Esophagus squamous epithelium (tissue), 5 donors: ENCODE results near the gene TMEM200C. TPM values are rescaled to one million over a fixed set of nuclear protein-coding genes. Genes with fewer than 3 reads are reported as not detected.

Experiments
- DNase-seq: peaks from one replicate; lab custom pipeline; 2025; lab: John Stamatoyannopoulos, UW
- H3K27ac ChIP-seq, 4 donors: fragments of 200-600 bp; sonication (generic); one replicate each; pipeline ENCODE4 v1.5.1; 2016 to 2019; ENCODE audit warnings: mild to moderate bottlenecking in 1 of 4
- H3K27me3 ChIP-seq, 4 donors: fragments of 200-600 bp; sonication (generic); 1 replicate in 3 of 4; 2 replicates in 1 of 4; pipeline versions ENCODE4 v1.5.1 to v1.6.0; 2017 to 2021; ENCODE audit warnings: antibody characterized with exemption in 1 of 4
- H3K36me3 ChIP-seq, 3 donors: fragments of 200-600 bp; sonication (generic); one replicate each; pipeline ENCODE4 v1.5.1; 2016 to 2019
- H3K4me1 ChIP-seq, 3 donors: fragments of 200-600 bp; sonication (generic); one replicate each; pipeline ENCODE4 v1.5.1; 2017 to 2019
- H3K4me3 ChIP-seq, 4 donors: fragments of 200-600 bp; sonication (generic); 1 replicate in 3 of 4; 2 replicates in 1 of 4; pipeline ENCODE4 v1.5.1; 2016 to 2019; ENCODE audit warnings: mild to moderate bottlenecking in 2 of 4, moderate library complexity in 1 of 4
- H3K9me3 ChIP-seq, 3 donors: fragments of 200-600 bp; sonication (generic); one replicate each; pipeline ENCODE4 v1.5.1; 2016 to 2019
- CTCF ChIP-seq, 6 experiments: fragments of 450-650 bp in 4 of 6; fragments of 200-600 bp in 2 of 6; sonication (generic) in 2 of 6; IDR thresholded peaks; one replicate each; pipeline ENCODE4 v1.5.1; 2016 to 2019; ENCODE audit warnings: antibody characterized with exemption in 6 of 6, mild to moderate bottlenecking in 4 of 6, moderate library complexity in 4 of 6
- POLR2A ChIP-seq, 4 donors: fragments of 450-650 bp; IDR thresholded peaks; one replicate each; pipeline ENCODE4 v1.6.1; 2017; ENCODE audit warnings: antibody characterized with exemption in 4 of 4, mild to moderate bottlenecking in 4 of 4, moderate library complexity in 3 of 4
- WGBS, 2 donors: methylation state at CpG; one replicate each; pipeline ENCODE4 v1.1.5; 2018; 5-methylcytosine and 5-hydroxymethylcytosine counted together
- intact Hi-C: fragments of 100-400 bp; cut with DNase I; formaldehyde crosslinking; loops from one replicate; pipeline ENCODE4 v1.15.0; 2022
- total RNA-seq, 4 donors: library from RNA; depleted of rRNA; stranded (reverse); fragments of >200 nt; gene quantifications; one replicate each; pipeline ENCODE4 v1.1.0, GENCODE V29; 2016
- donor health status: DM: yes; HTN: yes; CAD: no.

TMEM200C gene
- total RNA-seq, 4 donors from 2014 or later: 0.04 to 0.38 TPM; not detected in 2

DNA sequence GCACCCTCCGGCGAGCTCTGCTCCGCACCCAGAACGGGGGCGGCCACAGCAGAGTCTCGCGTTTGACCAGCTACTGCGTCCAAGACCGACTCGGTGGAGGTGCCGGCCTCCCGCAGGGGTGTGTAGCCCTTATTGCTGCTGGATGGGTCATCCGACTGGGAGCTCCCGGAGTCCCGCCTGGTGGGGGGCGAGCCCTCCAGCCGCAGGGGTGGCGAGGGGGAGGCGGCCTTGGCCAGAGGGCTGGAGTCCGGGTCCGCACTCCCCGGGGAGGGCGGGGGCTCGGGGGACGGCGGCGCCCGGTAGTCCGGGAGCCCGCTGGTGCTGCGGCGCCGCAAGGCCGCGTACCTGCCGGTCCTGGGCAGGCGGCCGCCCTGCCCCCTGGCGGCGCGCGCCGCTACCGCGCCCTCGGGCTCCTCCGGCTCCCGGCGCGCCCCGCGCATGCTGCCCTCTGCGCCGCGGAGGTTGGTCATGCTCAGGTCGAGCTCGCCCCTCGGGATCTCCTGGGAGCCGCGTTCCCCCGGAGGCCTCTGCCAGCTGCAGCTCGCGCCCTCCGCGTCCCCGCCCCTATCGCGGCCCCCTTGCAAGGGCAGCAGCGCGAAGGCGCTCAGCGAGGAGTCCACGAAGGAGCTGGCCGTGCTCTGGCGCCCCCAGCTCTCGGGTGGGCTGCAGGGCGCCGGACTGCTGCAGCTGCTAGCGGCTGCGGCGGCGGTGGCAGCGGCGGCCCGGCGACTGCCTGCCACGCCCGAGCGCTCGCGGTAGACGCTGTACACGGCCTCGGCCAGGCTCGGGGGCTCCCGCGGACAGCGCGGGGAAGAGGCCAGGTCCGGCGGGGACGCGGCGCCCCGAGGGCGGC is 4.8 kb downstream of the TMEM200C start:
- peaks cover 6 to 79% (median 21%) of the 10 kb centered on the region in 4 donors for H3K27me3 ChIP-seq
- no peaks in the 10 kb centered on the region for H3K36me3 ChIP-seq
- H3K4me3 ChIP-seq: peak overlapping the region; percentile 34 to 69 (median 46)
- H3K9me3 ChIP-seq: no peaks in the 10 kb centered on the region
- 60% methylated on average over 1 of the region's 106 CpGs; no CpG with 5 or more reads in 1 of the 2 donors for WGBS, 2 donors
- DNase-seq: no peak
- peaks cover 7 to 33% (median 22%) of the 10 kb centered on the region in 3 donors for H3K4me1 ChIP-seq
- intact Hi-C loops: no loop called here
- H3K27ac ChIP-seq: no peak overlapping the region
- TF ChIP-seq POLR2A (IDR thresholded peaks at IDR 0.05): no peak
- TF ChIP-seq CTCF (IDR thresholded peaks at IDR 0.05): peak in 5 of 6 experiments; percentile 11 to 79 (median 62)

DNA sequence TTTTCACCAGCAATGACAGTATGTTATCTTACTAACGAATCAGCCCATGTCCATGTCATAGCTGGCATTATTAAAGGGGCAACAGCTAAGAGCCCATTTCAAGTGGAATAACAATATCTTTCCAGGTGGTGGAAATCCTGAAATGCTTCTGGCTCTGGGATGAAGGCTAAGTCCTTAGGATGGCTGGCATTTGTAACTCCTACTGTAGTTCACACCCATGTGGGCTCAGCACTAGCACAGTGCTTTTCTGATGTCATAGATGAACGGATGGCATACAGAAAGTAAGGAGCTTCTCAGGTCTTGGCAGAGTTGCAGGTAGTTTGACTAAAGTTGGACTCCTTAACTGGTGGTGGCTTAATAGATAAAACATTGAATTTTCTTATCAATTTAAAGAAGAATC is 10.0 kb downstream of the TMEM200C start:
- DNase-seq: no peak
- Histone ChIP-seq H3K27me3 (peaks cover 0 to 35% (median 4%) of the 10 kb centered on the region in 4 donors), H3K4me1 (peaks cover 3 to 4% (median 3%) of the 10 kb centered on the region in 3 donors), H3K36me3 (no peaks in the 10 kb centered on the region), H3K27ac (no peak overlapping the region), H3K4me3 (no peak overlapping the region), H3K9me3 (no peaks in the 10 kb centered on the region)
- 60 to 69% methylated on average over 2 of the region's 2 CpGs for WGBS, 2 donors
- no peak for TF ChIP-seq POLR2A (IDR thresholded peaks at IDR 0.05)
- no peak for TF ChIP-seq CTCF (IDR thresholded peaks at IDR 0.05)
- intact Hi-C loops: no loop called here

- no peaks in the 10 kb centered on the region for H3K4me1 ChIP-seq
- no peak for TF ChIP-seq POLR2A (IDR thresholded peaks at IDR 0.05)
- TF ChIP-seq CTCF (IDR thresholded peaks at IDR 0.05): no peak
- H3K4me3 ChIP-seq: no peak overlapping the region
- DNase-seq: no peak
- intact Hi-C loops: no loop called here
- WGBS, 2 donors: 63 to 78% methylated on average over 1 of the region's 1 CpG
- H3K27me3 ChIP-seq: peaks cover 0 to 31% (median under 1%) of the 10 kb centered on the region in 4 donors
- H3K9me3 ChIP-seq: no peaks in the 10 kb centered on the region
- H3K27ac ChIP-seq: no peak overlapping the region
- H3K36me3 ChIP-seq: no peaks in the 10 kb centered on the region
Observed at GRCh38 chr18:5884375-5884774, 10.9 kb downstream of the TMEM200C start.

- no peak for DNase-seq
- peak; percentile 48 to 79 (median 60) for TF ChIP-seq CTCF (IDR thresholded peaks at IDR 0.05)
- no peak for TF ChIP-seq POLR2A (IDR thresholded peaks at IDR 0.05)
- H3K27ac ChIP-seq: no peak overlapping the region
- H3K36me3 ChIP-seq: no peaks in the 10 kb centered on the region
- H3K9me3 ChIP-seq: no peaks in the 10 kb centered on the region
- intact Hi-C loops: loop anchor here (10.0 kb wide), 1 partner anchor 605 kb away; no protein-coding TSS in a partner anchor
- no peak overlapping the region for H3K4me3 ChIP-seq
- no peaks in the 10 kb centered on the region for H3K4me1 ChIP-seq
- peaks cover 0 to 38% (median 0%) of the 10 kb centered on the region in 4 donors for H3K27me3 ChIP-seq
Observed at GRCh38 chr18:5879479-5879882, 15.8 kb downstream of the TMEM200C start.

GRCh38 chr18:5876891-5877290 is 18.4 kb downstream of the TMEM200C start:
- TF ChIP-seq POLR2A (IDR thresholded peaks at IDR 0.05): no peak
- TF ChIP-seq CTCF (IDR thresholded peaks at IDR 0.05): no peak
- Histone ChIP-seq H3K36me3 (no peaks in the 10 kb centered on the region), H3K27me3 (peaks cover 0 to 33% (median 0%) of the 10 kb centered on the region in 4 donors), H3K27ac (no peak overlapping the region), H3K9me3 (no peaks in the 10 kb centered on the region), H3K4me1 (no peaks in the 10 kb centered on the region), H3K4me3 (no peak overlapping the region)
- intact Hi-C loops: loop anchor here (10.0 kb wide), 1 partner anchor 608 kb away; no protein-coding TSS in a partner anchor
- DNase-seq: no peak
